Measurements from ENCODE around the gene RNF144B. TPM values are rescaled to one million over a fixed set of nuclear protein-coding genes. Genes with fewer than 3 reads are reported as not detected.

Gene RNF144B
- total and polyA plus RNA-seq, 2 of the 8 experiments (the other 6 are each of a cell fraction or from before 2014, with no cell fraction given): 1.8 to 11.2 TPM

- no peak for FAIRE-seq
- CTCF ChIA-PET (ENCODE audit: partially characterized antibody): interaction anchor here (1.2 to 4.1 kb wide), 4 partner anchors 9 to 191 kb away, joined by 3 to 29 read pairs (median 9); no protein-coding TSS in a partner anchor
- POLR2A ChIA-PET (ENCODE audit: partially characterized antibody): no interaction called here
Observed at GRCh38 chr6:18514180-18514579, 127.0 kb downstream of the RNF144B start.

More at GRCh38 chr6:18514180-18514579, 127.0 kb downstream of the RNF144B start:
- Histone ChIP-seq H3K79me2 (ENCODE audit: control insufficient read depth in 1 of 2, insufficient read depth in 2 of 2, low read length in 2 of 2) (no peaks in the 10 kb centered on the region), H3K4me1 (replicated peaks in 1 of 4; ENCODE audit: control insufficient read depth in 3 of 4, insufficient read depth in 4 of 4, low read length in 3 of 4) (peaks cover 0 to 6% (median 2%) of the 10 kb centered on the region in 4 experiments; a peak in 2 of 7 replicates), H2BK15ac (ENCODE audit: low read length) (no peak overlapping the region), H3K9me3 (ENCODE audit: insufficient read depth in 2 of 2, low read depth in 1 of 2, low read length in 1 of 2) (no peaks in the 10 kb centered on the region), H2AFZ (ENCODE audit: low read length) (no peak overlapping the region), H3K4me2 (ENCODE audit: insufficient read depth in 1 of 2, low read depth in 2 of 2, low read length in 2 of 2) (no peak overlapping the region), H3K27me3 (replicated peaks in 1 of 4; ENCODE audit: control insufficient read depth in 3 of 4, extremely low read depth in 1 of 4, insufficient read depth in 3 of 4, low read length in 3 of 4) (no peaks in the 10 kb centered on the region), H2AK5ac (ENCODE audit: low read depth, low read length) (no peak overlapping the region), H3K18ac (ENCODE audit: extremely low read depth, low read length) (no peak overlapping the region), H3K23ac (ENCODE audit: insufficient read length) (no peak overlapping the region), H2BK120ac (replicated peaks; ENCODE audit: low read depth, low read length) (no peak overlapping the region), H3K36me3 (ENCODE audit: control insufficient read depth in 2 of 4, insufficient read depth in 4 of 4, low read length in 3 of 4) (no peaks in the 10 kb centered on the region), H4K8ac (ENCODE audit: extremely low read depth, insufficient read depth, low read length) (no peak overlapping the region), H2BK5ac (ENCODE audit: low read depth, low read length) (no peak overlapping the region), H3K23me2 (ENCODE audit: low read depth, low read length) (no peaks in the 10 kb centered on the region), H4K91ac (replicated peaks; ENCODE audit: insufficient read length, low read length) (no peak overlapping the region), H3K4me3 (ENCODE audit: extremely low read depth in 1 of 4, insufficient read depth in 2 of 4, low read depth in 3 of 4, low read length in 4 of 4) (no peak overlapping the region), H4K20me1 (replicated peaks in 1 of 2; ENCODE audit: control insufficient read depth in 1 of 2, insufficient read depth in 2 of 2, low read length in 2 of 2) (no peaks in the 10 kb centered on the region), H4K5ac (ENCODE audit: insufficient read length, low read depth, low read length) (no peak overlapping the region), H3K56ac (replicated peaks; ENCODE audit: insufficient read length, low read depth, low read length) (no peak overlapping the region), H3K4ac (replicated peaks; ENCODE audit: insufficient read length, low read depth, low read length) (no peak overlapping the region), H3K14ac (ENCODE audit: insufficient read length) (no peak overlapping the region), H3K27ac (ENCODE audit: low read depth, low read length) (no peak overlapping the region), H2BK20ac (ENCODE audit: low read length) (no peak overlapping the region), H3K79me1 (ENCODE audit: low read depth, low read length) (no peaks in the 10 kb centered on the region), H3K9ac (replicated peaks in 1 of 4; ENCODE audit: extremely low read depth in 1 of 4, low read depth in 3 of 4, low read length in 3 of 4) (no peak overlapping the region), H2BK12ac (ENCODE audit: low read depth, low read length) (no peak overlapping the region)
- WGBS, 2 experiments (ENCODE audit: extremely low coverage in 1 of 2, insufficient coverage in 1 of 2, insufficient read length in 1 of 2, insufficient replicate concordance in 2 of 2, low coverage in 1 of 2, low lambda C conversion rate in 2 of 2, missing lambda C conversion rate in 1 of 2): 89% methylated on average over 4 of the region's 7 CpGs; no CpG with 5 or more reads in 1 of the 2 experiments
- DNase-seq (ENCODE audit: low read depth in 1 of 2, low spot score in 2 of 2): no peak
- TF ChIP-seq SRF (IDR thresholded peaks at IDR 0.05; ENCODE audit: low read depth, low read length): peak; percentile 88
- no peak for TF ChIP-seq TBP (IDR thresholded peaks at IDR 0.05; ENCODE audit: low read depth, low read length)

All from H1 (cell line).